ENCODE results near the gene GABRG3.

DNA sequence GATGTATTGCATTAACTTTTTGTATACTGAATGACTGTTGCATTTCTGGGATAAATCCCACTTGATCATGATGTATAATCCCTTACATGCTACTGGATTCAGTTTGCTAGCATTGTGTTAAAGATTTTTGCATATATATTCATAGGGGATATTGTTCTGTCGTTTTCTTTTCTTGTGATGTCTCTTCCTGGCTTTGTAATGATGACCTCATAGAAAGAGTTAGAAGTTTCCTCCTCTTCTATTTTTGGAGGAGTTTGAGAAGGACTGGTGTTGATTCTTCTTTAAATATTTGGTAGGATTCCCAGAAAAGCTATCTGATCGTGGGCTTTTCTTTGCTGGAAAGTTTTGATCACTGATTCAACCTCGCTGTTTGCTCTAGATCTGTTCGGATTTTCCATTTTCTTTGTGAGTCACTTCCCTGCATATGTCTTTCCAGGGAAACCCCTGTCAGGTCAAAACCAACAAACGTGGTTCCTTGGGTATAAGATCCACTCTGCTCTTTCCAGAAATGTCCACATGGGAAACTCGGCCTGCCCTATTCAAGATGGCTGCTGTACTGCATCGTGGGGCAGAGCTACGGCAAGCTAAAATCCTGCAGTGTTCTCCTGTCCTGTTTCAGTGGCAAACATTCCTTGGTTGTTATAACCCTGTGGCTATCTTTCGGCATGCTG lies 120.4 kb downstream of the GABRG3 start:
- TF ChIP-seq SIN3A (IDR thresholded peaks at IDR 0.05; ENCODE audit: low read depth, low read length) = no peak
- TF ChIP-seq CBFB (IDR thresholded peaks at IDR 0.05; ENCODE audit: low read depth) = no peak
- no peak for TF ChIP-seq ZNF217 (IDR thresholded peaks at IDR 0.05)
- TF ChIP-seq CEBPB (IDR thresholded peaks at IDR 0.05; ENCODE audit: borderline replicate concordance in 1 of 2, low read depth in 2 of 2, low read length in 2 of 2) = no peak
- TF ChIP-seq, protein P1, sequence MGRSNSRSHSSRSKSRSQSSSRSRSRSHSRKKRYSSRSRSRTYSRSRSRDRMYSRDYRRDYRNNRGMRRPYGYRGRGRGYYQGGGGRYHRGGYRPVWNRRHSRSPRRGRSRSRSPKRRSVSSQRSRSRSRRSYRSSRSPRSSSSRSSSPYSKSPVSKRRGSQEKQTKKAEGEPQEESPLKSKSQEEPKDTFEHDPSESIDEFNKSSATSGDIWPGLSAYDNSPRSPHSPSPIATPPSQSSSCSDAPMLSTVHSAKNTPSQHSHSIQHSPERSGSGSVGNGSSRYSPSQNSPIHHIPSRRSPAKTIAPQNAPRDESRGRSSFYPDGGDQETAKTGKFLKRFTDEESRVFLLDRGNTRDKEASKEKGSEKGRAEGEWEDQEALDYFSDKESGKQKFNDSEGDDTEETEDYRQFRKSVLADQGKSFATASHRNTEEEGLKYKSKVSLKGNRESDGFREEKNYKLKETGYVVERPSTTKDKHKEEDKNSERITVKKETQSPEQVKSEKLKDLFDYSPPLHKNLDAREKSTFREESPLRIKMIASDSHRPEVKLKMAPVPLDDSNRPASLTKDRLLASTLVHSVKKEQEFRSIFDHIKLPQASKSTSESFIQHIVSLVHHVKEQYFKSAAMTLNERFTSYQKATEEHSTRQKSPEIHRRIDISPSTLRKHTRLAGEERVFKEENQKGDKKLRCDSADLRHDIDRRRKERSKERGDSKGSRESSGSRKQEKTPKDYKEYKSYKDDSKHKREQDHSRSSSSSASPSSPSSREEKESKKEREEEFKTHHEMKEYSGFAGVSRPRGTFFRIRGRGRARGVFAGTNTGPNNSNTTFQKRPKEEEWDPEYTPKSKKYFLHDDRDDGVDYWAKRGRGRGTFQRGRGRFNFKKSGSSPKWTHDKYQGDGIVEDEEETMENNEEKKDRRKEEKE (IDR thresholded peaks at IDR 0.05) = no peak
- TF ChIP-seq, protein P2, sequence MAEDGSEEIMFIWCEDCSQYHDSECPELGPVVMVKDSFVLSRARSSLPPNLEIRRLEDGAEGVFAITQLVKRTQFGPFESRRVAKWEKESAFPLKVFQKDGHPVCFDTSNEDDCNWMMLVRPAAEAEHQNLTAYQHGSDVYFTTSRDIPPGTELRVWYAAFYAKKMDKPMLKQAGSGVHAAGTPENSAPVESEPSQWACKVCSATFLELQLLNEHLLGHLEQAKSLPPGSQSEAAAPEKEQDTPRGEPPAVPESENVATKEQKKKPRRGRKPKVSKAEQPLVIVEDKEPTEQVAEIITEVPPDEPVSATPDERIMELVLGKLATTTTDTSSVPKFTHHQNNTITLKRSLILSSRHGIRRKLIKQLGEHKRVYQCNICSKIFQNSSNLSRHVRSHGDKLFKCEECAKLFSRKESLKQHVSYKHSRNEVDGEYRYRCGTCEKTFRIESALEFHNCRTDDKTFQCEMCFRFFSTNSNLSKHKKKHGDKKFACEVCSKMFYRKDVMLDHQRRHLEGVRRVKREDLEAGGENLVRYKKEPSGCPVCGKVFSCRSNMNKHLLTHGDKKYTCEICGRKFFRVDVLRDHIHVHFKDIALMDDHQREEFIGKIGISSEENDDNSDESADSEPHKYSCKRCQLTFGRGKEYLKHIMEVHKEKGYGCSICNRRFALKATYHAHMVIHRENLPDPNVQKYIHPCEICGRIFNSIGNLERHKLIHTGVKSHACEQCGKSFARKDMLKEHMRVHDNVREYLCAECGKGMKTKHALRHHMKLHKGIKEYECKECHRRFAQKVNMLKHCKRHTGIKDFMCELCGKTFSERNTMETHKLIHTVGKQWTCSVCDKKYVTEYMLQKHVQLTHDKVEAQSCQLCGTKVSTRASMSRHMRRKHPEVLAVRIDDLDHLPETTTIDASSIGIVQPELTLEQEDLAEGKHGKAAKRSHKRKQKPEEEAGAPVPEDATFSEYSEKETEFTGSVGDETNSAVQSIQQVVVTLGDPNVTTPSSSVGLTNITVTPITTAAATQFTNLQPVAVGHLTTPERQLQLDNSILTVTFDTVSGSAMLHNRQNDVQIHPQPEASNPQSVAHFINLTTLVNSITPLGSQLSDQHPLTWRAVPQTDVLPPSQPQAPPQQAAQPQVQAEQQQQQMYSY (CRISPR knock-in tag; IDR thresholded peaks at IDR 0.05) = no peak
- TF ChIP-seq HDAC6 (IDR thresholded peaks at IDR 0.05; ENCODE audit: unreplicated experiment) = no peak
- TF ChIP-seq, protein P3, sequence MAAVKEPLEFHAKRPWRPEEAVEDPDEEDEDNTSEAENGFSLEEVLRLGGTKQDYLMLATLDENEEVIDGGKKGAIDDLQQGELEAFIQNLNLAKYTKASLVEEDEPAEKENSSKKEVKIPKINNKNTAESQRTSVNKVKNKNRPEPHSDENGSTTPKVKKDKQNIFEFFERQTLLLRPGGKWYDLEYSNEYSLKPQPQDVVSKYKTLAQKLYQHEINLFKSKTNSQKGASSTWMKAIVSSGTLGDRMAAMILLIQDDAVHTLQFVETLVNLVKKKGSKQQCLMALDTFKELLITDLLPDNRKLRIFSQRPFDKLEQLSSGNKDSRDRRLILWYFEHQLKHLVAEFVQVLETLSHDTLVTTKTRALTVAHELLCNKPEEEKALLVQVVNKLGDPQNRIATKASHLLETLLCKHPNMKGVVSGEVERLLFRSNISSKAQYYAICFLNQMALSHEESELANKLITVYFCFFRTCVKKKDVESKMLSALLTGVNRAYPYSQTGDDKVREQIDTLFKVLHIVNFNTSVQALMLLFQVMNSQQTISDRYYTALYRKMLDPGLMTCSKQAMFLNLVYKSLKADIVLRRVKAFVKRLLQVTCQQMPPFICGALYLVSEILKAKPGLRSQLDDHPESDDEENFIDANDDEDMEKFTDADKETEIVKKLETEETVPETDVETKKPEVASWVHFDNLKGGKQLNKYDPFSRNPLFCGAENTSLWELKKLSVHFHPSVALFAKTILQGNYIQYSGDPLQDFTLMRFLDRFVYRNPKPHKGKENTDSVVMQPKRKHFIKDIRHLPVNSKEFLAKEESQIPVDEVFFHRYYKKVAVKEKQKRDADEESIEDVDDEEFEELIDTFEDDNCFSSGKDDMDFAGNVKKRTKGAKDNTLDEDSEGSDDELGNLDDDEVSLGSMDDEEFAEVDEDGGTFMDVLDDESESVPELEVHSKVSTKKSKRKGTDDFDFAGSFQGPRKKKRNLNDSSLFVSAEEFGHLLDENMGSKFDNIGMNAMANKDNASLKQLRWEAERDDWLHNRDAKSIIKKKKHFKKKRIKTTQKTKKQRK (IDR thresholded peaks at IDR 0.05; ENCODE audit: low read depth, low read length) = no peak
- TF ChIP-seq, protein P4, sequence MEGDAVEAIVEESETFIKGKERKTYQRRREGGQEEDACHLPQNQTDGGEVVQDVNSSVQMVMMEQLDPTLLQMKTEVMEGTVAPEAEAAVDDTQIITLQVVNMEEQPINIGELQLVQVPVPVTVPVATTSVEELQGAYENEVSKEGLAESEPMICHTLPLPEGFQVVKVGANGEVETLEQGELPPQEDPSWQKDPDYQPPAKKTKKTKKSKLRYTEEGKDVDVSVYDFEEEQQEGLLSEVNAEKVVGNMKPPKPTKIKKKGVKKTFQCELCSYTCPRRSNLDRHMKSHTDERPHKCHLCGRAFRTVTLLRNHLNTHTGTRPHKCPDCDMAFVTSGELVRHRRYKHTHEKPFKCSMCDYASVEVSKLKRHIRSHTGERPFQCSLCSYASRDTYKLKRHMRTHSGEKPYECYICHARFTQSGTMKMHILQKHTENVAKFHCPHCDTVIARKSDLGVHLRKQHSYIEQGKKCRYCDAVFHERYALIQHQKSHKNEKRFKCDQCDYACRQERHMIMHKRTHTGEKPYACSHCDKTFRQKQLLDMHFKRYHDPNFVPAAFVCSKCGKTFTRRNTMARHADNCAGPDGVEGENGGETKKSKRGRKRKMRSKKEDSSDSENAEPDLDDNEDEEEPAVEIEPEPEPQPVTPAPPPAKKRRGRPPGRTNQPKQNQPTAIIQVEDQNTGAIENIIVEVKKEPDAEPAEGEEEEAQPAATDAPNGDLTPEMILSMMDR (IDR thresholded peaks at IDR 0.05 in 2 of 3, conservative IDR thresholded peaks at IDR 0.05 in 1 of 3; ENCODE audit: control insufficient read depth in 2 of 3, extremely low read depth in 1 of 3, insufficient read depth in 1 of 3, low read depth in 3 of 3, low read length in 3 of 3) = no peak
- TF ChIP-seq MTA3 (IDR thresholded peaks at IDR 0.05; ENCODE audit: borderline replicate concordance, low read length) = no peak
- TF ChIP-seq EP300 (IDR thresholded peaks at IDR 0.05; ENCODE audit: borderline replicate concordance in 1 of 2, control insufficient read depth in 1 of 2, low read depth in 2 of 2, low read length in 2 of 2) = no peak
- TF ChIP-seq, protein P5, sequence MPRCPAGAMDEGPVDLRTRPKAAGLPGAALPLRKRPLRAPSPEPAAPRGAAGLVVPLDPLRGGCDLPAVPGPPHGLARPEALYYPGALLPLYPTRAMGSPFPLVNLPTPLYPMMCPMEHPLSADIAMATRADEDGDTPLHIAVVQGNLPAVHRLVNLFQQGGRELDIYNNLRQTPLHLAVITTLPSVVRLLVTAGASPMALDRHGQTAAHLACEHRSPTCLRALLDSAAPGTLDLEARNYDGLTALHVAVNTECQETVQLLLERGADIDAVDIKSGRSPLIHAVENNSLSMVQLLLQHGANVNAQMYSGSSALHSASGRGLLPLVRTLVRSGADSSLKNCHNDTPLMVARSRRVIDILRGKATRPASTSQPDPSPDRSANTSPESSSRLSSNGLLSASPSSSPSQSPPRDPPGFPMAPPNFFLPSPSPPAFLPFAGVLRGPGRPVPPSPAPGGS (IDR thresholded peaks at IDR 0.05; ENCODE audit: borderline replicate concordance, insufficient read depth, low read depth, low read length, poor library complexity, severe bottlenecking) = no peak
- no peak for TF ChIP-seq NBN (IDR thresholded peaks at IDR 0.05)
